Measurements from ENCODE around the gene UXS1. TPM values are rescaled to one million over a fixed set of nuclear protein-coding genes. Genes with fewer than 3 reads are reported as not detected.

UXS1 gene
- total RNA-seq, 1 experiment from 2014 or later: 20.9 TPM

GRCh38 chr2:106108351-106108750 is 85.8 kb downstream of the UXS1 start:
- H3K27me3 ChIP-seq (ENCODE audit: control insufficient read depth, insufficient read depth, low read length): no peaks in the 10 kb centered on the region
- no peak overlapping the region for H3K4me3 ChIP-seq (ENCODE audit: insufficient read depth, low read depth, low read length)
- peaks cover 28% of the 10 kb centered on the region for H3K36me3 ChIP-seq (replicated peaks; ENCODE audit: control insufficient read depth, insufficient read depth, low read length)
- no peak for DNase-seq

- no peak for DNase-seq
- Histone ChIP-seq H3K4me3 (ENCODE audit: insufficient read depth, low read depth, low read length) (no peak overlapping the region), H3K27me3 (ENCODE audit: control insufficient read depth, insufficient read depth, low read length) (no peaks in the 10 kb centered on the region), H3K36me3 (replicated peaks; ENCODE audit: control insufficient read depth, insufficient read depth, low read length) (peaks cover 27% of the 10 kb centered on the region)
These were observed 86.5 kb downstream of the UXS1 start for GRCh38 chr2:106107509-106108131.

GRCh38 chr2:106106622-106107508 is 87.2 kb downstream of the UXS1 start:
- DNase-seq: no peak
- Histone ChIP-seq H3K36me3 (replicated peaks; ENCODE audit: control insufficient read depth, insufficient read depth, low read length) (peaks cover 21% of the 10 kb centered on the region), H3K4me3 (ENCODE audit: insufficient read depth, low read depth, low read length) (no peak overlapping the region), H3K27me3 (ENCODE audit: control insufficient read depth, insufficient read depth, low read length) (no peaks in the 10 kb centered on the region)

DNA sequence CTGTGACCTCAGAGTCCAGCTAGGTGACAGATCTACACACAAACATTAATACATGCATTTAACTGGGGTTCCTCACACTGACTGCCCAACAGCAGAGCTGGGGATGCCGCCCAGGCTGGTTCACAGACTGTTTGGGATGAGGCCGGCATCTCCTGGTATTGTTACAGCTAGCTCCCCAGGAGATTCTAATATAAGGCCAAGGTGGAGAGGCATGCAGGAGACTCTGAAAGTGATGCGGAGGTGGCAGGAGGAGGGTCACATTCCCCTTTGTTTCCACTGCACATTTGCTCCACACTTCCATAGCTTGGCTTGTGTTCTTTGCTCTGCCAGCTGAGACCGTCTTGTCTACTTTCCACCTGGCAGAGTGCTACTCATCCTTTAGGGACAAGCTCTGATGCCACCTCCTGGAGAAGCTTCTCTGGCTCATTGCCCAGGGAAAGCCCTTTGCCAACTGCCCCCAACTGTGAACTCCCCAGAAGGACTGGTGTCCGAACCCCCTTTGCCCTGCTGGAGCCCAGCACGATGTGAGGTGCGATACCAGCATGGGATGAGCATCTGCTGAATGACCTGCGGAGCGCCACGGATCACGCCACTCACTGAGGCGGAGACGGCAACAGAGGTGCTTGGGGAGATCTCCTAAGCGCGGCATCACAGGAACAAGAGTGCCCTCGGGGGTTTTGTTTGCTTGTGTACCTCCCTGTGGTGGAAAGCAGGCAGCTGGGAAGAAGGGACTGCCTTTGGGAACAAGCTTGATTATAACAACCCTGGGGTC is 88.8 kb downstream of the UXS1 start:
- H3K4me3 ChIP-seq (ENCODE audit: insufficient read depth, low read depth, low read length): no peak overlapping the region
- DNase-seq: no peak
- H3K27me3 ChIP-seq (ENCODE audit: control insufficient read depth, insufficient read depth, low read length): no peaks in the 10 kb centered on the region
- peaks cover 15% of the 10 kb centered on the region for H3K36me3 ChIP-seq (replicated peaks; ENCODE audit: control insufficient read depth, insufficient read depth, low read length)

GRCh38 chr2:106104332-106105062 is 89.6 kb downstream of the UXS1 start:
- H3K27me3 ChIP-seq (ENCODE audit: control insufficient read depth, insufficient read depth, low read length): no peaks in the 10 kb centered on the region
- peaks cover 14% of the 10 kb centered on the region for H3K36me3 ChIP-seq (replicated peaks; ENCODE audit: control insufficient read depth, insufficient read depth, low read length)
- H3K4me3 ChIP-seq (ENCODE audit: insufficient read depth, low read depth, low read length): no peak overlapping the region
- DNase-seq: peak; percentile 84

DNA sequence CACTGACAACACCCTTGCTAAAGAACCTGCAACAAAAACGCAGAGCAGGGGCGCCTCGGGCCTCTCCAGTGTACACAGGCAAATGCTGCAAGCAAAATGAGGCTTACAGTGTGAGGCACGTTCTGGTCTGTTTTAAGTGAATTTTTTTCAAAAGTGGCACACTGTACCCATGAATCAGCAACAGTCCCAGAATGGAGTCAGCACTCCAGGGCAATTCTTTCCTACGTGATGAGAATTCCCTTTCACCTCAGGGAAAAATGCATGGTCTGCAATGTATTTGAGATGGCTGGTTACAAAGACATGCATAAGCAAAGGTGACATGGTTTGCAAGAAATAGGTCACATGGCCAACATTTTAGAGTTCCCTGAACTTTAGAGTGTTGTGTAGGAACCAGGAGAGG is 94.4 kb downstream of the UXS1 start:
- Histone ChIP-seq H3K27me3 (ENCODE audit: control insufficient read depth, insufficient read depth, low read length) (no peaks in the 10 kb centered on the region), H3K4me3 (ENCODE audit: insufficient read depth, low read depth, low read length) (no peak overlapping the region), H3K36me3 (replicated peaks; ENCODE audit: control insufficient read depth, insufficient read depth, low read length) (peaks cover 23% of the 10 kb centered on the region)
- DNase-seq: no peak

DNA sequence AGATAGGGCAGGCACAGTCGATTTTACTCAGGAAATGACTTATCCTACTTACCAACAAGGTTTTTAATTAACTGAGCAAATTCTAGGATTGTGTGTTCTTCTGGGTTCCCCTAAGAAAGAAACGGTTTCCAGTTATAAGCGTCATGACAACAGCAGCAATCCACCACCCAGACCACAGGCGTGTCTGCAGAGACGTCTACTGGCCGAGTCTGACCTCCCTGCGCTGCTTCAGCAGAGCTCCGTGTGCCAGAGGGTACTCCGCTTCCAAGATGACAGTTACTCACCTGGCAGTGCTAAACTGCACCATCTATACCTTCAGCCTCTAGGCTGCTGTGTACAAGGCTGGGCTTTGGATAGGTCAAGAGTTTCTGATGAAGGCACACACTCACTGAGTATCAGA is 95.4 kb downstream of the UXS1 start:
- DNase-seq: no peak
- Histone ChIP-seq H3K4me3 (ENCODE audit: insufficient read depth, low read depth, low read length) (no peak overlapping the region), H3K27me3 (ENCODE audit: control insufficient read depth, insufficient read depth, low read length) (no peaks in the 10 kb centered on the region), H3K36me3 (replicated peaks; ENCODE audit: control insufficient read depth, insufficient read depth, low read length) (peaks cover 23% of the 10 kb centered on the region)

GRCh38 chr2:106098081-106098480 is 96.0 kb downstream of the UXS1 start:
- Histone ChIP-seq H3K27me3 (ENCODE audit: control insufficient read depth, insufficient read depth, low read length) (no peaks in the 10 kb centered on the region), H3K36me3 (replicated peaks; ENCODE audit: control insufficient read depth, insufficient read depth, low read length) (peaks cover 23% of the 10 kb centered on the region), H3K4me3 (ENCODE audit: insufficient read depth, low read depth, low read length) (no peak overlapping the region)
- no peak for DNase-seq

DNA sequence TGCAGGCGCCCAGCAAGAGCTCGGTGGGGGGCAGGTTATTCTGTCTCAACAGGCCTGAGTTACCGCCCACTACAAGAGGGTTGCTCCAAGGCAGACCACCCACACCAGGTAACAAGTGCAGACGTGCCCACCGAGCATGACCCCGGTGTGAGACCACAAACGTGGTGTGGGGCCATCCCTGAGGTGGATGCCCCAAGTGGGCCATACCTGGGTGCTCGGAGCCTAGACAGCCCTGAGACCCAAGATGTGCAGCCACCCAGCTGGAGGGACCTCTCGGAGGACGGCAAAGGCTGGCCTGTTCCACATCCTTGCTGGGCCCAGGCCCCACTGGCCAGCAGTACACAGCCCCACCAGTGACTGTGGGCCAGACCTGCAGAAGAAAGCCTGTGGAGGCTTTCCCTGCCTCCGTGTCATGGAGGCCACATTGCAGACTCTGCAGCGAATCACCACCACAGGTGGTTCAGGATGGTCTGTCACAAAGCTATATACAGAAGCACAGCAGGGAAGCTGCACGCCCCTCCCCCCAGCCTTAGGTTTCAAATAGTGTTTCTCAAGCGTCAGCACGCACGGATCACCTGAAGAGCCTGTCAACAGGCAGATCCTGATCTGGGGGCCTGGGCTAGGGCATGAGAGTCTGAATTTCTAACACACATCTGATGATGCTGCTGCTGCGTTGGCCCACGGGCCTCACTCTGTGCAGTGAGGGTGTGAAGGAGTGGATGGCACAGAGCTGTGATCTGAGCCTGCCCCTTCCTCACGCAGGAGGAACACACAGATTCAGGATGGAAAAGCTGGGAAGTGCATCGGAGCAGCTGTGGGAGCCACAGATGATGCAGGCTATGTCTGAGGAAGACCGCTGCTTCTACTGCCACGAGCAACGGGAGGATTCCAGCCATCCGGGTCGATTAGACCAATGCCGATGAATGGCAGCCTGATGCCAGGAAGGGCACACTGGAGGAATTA is 96.8 kb downstream of the UXS1 start:
- H3K4me3 ChIP-seq (ENCODE audit: insufficient read depth, low read depth, low read length): no peak overlapping the region
- H3K27me3 ChIP-seq (ENCODE audit: control insufficient read depth, insufficient read depth, low read length): no peaks in the 10 kb centered on the region
- no peak for DNase-seq
- peaks cover 23% of the 10 kb centered on the region for H3K36me3 ChIP-seq (replicated peaks; ENCODE audit: control insufficient read depth, insufficient read depth, low read length)

DNA sequence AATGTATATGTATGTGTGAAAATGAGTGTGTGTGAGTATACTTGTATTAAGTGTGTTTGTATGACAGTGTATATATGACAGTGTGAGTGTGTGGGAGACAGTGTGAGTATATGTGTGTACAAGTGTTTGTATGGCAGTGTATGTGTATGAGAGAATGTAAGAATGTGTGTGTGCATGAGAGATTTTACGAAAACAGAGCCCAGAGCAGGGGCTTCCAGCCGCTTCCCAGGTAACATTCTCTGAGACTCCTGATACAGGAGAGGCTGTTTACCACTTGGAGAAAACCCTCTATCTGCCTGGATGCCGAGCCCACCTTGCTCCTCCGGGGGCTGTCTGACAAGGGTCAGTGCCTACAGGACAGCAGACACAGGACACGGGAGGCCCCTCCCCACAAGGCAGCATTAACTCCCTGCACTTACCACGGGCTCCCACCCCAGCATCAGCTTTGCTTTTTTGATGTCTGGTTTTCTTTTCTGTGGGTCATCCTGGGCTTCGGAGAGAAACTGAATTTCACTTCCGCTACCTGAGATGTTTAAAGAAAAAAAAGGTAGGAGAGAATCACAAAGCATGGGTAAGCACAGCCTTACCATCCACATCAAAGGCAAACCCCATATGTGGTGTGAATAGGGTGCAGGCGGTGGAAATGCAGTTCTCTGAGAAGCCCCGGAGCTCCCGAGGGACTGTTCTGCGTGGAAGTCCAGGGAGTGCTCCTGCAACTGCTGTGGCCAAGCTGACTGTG is 97.6 kb downstream of the UXS1 start:
- Histone ChIP-seq H3K27me3 (ENCODE audit: control insufficient read depth, insufficient read depth, low read length) (no peaks in the 10 kb centered on the region), H3K4me3 (ENCODE audit: insufficient read depth, low read depth, low read length) (no peak overlapping the region), H3K36me3 (replicated peaks; ENCODE audit: control insufficient read depth, insufficient read depth, low read length) (peaks cover 23% of the 10 kb centered on the region)
- DNase-seq: no peak

DNA sequence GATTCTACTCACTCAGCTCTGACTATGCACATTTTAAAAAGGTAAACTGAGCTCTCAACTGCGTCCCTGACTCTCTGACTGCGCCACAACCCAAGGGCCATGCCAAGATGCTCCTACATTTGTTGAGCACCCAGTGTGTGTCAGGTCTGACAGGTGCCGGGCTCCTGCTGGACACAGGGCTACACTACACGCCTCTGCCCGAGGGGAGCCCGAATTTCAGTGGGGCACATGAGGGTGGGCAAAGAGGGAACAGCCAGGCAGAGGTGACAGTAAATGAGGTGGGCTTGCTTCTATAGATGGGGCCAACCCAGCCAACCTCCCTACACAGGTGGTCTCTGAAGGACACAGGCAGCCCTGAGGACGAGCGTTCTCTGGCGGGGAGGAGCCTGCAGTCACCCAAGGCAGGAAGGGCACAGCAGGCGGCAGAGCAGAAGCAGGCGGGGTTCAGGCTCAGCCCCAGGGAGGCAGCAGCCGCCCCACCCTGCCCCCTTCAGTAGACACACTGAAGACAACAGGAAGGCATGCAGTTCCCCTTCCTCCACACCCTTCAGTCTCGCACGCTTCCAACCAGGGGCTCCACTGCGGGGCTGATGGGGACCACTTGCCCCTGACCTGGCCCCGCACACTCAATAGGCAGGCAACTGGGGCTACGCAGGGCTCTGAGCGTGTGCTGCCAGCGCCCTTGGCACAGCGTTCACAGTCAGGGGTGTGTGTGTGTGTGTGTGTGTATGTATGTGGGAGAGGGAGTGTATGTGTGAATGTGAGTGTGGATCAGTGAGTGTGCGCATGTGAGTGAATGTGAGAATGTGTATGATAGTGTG is 98.4 kb downstream of the UXS1 start:
- Histone ChIP-seq H3K36me3 (replicated peaks; ENCODE audit: control insufficient read depth, insufficient read depth, low read length) (peaks cover 19% of the 10 kb centered on the region), H3K27me3 (ENCODE audit: control insufficient read depth, insufficient read depth, low read length) (no peaks in the 10 kb centered on the region), H3K4me3 (ENCODE audit: insufficient read depth, low read depth, low read length) (no peak overlapping the region)
- DNase-seq: no peak

DNA sequence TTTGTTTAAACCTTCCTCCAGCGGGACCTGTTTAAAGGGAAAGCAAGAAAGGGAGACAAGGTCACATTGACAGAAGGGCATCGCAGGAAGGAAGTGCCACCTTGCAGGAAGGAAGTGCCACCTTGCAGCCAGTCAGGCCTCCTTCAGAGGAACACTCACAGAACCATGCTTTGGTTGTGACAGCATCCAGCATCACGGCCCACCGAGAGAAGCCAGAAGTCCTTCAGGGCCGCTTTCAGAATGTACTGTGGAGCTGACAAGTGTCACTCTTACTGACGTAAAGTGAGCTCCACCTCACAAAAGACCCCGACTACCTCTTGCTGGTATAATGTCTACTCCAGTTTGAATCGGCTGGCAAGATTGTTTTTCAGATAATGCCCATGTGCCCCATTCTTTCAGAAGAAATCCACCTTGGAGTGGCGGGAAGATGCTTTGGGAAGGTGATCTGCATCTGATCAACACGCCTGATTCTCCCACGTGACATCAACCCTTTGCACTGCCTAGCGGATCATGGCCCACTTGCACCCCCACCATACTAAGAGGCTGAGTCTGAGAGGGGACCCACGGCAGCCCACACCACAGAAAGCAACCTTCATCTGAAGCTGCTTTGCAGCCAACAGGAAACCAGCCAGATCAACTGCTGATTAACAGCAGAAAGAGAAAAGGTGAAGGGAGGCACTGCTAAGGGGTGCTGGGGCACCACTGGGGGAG is 99.8 kb downstream of the UXS1 start:
- Histone ChIP-seq H3K36me3 (replicated peaks; ENCODE audit: control insufficient read depth, insufficient read depth, low read length) (peaks cover 14% of the 10 kb centered on the region), H3K4me3 (ENCODE audit: insufficient read depth, low read depth, low read length) (no peak overlapping the region), H3K27me3 (ENCODE audit: control insufficient read depth, insufficient read depth, low read length) (no peaks in the 10 kb centered on the region)
- no peak for DNase-seq
